HEK293T (cell line): ENCODE data around the gene AKR1C3.

Source experiments
- ARNT ChIP-seq: fragments of 450-650 bp; IDR thresholded peaks from 2 replicates; pipeline ENCODE4 v1.6.1; 2017; ENCODE audit warnings: mild to moderate bottlenecking
- BHLHE40 ChIP-seq: fragments of 450-650 bp; IDR thresholded peaks from 2 replicates; pipeline ENCODE4 v1.6.1; 2016; ENCODE audit warnings: mild to moderate bottlenecking, moderate library complexity, borderline replicate concordance
- CTBP1 ChIP-seq: fragments of 450-650 bp; IDR thresholded peaks from 2 replicates; pipeline ENCODE4 v1.6.1; 2016; ENCODE audit warnings: borderline replicate concordance
- FOXK2 ChIP-seq: fragments of 450-650 bp; IDR thresholded peaks from 2 replicates; pipeline ENCODE4 v1.6.1; 2016; ENCODE audit warnings: mild to moderate bottlenecking
- FOXM1 ChIP-seq: fragments of 450-650 bp; IDR thresholded peaks from 2 replicates; pipeline ENCODE4 v1.6.1; 2017; ENCODE audit warnings: mild to moderate bottlenecking, borderline replicate concordance
- HDGF ChIP-seq: fragments of 450-650 bp; IDR thresholded peaks from 2 replicates; pipeline ENCODE4 v1.6.1; 2017; ENCODE audit warnings: antibody characterized with exemption, borderline replicate concordance
- NFRKB ChIP-seq: fragments of 450-650 bp; IDR thresholded peaks from 2 replicates; pipeline ENCODE4 v1.6.1; 2016; ENCODE audit warnings: mild to moderate bottlenecking, moderate library complexity
- SP1 ChIP-seq: fragments of 450-650 bp; IDR thresholded peaks from 2 replicates; pipeline ENCODE4 v1.6.1; 2017
- SUZ12 ChIP-seq: fragments of 450-650 bp; IDR thresholded peaks from 2 replicates; pipeline ENCODE4 v1.6.1; 2016; ENCODE audit warnings: mild to moderate bottlenecking
- TARDBP ChIP-seq: fragments of 450-650 bp; IDR thresholded peaks from 2 replicates; pipeline ENCODE4 v1.6.1; 2016
- TF ChIP-seq, protein P1 (sequence below): fragments of 450-650 bp; IDR thresholded peaks from 2 replicates; pipeline ENCODE4 v1.6.1; 2016

DNA sequence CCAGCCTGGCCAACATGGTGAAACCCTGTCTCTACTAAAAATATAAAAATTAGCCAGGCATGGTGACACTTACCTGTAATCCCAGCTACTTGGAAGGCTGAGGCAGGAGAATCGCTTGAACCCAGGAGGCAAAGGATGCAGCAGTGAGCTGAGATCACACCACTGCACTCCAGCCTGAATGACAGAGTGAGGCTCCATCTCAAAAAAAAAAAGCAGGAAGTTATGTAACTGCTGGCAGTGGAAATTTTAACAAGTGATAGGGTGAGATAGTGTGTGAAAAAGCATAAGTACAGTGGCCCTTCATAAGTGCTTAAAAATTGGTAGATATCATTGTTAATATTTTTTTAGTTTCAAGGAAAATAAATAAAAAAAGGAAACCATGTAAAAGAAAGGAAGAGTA lies 12.3 kb downstream of the AKR1C3 start:
- TF ChIP-seq CTBP1 (no peak), SUZ12 (no peak), FOXM1 (no peak), NFRKB (no peak), SP1 (no peak), BHLHE40 (no peak), HDGF (no peak), FOXK2 (no peak), ARNT (no peak), TARDBP (no peak)
- TF ChIP-seq, protein P1, sequence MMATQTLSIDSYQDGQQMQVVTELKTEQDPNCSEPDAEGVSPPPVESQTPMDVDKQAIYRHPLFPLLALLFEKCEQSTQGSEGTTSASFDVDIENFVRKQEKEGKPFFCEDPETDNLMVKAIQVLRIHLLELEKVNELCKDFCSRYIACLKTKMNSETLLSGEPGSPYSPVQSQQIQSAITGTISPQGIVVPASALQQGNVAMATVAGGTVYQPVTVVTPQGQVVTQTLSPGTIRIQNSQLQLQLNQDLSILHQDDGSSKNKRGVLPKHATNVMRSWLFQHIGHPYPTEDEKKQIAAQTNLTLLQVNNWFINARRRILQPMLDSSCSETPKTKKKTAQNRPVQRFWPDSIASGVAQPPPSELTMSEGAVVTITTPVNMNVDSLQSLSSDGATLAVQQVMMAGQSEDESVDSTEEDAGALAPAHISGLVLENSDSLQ, result no peak
